Transverse colon (tissue), 3 donors: ENCODE results near the gene EDC4.

Experiments
- POLR2A ChIP-seq: fragments of 450-650 bp; IDR thresholded peaks from one replicate; pipeline ENCODE4 v1.6.1; 2016; ENCODE audit warnings: antibody characterized with exemption, mild to moderate bottlenecking, moderate library complexity
- TF ChIP-seq, protein P1 (sequence below), 5 experiments: fragments of 200-600 bp in 3 of 5; fragments of 450-650 bp in 2 of 5; sonication (generic) in 3 of 5; IDR thresholded peaks; 1 replicate in 2 of 5; 2 replicates in 3 of 5; pipeline ENCODE4 v1.5.1; 2016 to 2017; ENCODE audit warnings: antibody characterized with exemption in 5 of 5, inconsistent platforms in 3 of 5, mild to moderate bottlenecking in 2 of 5, moderate library complexity in 1 of 5

DNA sequence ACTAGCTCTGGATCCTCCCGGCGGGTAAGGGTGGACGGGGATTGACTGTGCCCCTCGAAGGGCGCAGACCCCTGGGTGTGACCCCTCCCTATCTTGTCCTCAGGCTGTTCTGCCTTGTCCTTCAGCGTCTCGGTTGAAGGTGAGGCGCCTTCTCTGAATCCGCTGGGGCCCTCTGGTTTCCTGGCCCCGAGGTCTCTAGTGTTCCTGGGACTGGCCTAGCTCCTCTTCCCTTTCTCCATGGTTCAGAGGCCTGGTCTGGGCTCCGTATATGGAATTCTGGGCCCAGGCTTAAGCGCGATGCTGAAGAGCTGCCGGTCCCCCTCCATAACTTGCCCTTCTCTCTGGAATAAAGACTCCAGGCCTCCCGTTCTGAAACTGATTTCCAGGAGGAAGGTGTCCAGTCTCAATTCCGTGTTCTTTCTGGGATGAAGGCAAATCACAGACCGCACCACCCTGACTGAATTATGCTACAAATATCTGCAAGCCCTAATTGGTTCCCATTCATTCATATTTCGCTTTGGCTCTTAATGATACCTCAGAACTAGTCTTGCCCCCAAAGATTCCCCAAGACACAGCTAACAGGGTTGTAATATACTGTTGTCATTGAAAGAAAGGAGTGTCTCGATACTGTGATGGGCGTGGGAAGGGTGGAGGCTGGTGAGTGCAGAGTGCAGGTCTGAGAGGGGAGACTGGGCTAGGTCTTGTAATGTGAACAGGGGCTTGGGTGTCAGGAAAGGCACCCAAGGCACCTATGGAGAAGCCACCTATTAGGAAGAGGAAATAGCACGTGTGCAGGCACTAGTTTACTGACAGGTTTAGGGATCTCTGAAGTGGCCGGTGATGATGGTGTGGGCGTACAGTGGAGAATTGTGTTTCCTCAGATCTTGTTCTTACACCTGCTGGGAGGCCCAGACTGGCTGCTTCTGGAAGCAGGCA is 851 bp downstream of the EDC4 start:
- TF ChIP-seq, protein P1, sequence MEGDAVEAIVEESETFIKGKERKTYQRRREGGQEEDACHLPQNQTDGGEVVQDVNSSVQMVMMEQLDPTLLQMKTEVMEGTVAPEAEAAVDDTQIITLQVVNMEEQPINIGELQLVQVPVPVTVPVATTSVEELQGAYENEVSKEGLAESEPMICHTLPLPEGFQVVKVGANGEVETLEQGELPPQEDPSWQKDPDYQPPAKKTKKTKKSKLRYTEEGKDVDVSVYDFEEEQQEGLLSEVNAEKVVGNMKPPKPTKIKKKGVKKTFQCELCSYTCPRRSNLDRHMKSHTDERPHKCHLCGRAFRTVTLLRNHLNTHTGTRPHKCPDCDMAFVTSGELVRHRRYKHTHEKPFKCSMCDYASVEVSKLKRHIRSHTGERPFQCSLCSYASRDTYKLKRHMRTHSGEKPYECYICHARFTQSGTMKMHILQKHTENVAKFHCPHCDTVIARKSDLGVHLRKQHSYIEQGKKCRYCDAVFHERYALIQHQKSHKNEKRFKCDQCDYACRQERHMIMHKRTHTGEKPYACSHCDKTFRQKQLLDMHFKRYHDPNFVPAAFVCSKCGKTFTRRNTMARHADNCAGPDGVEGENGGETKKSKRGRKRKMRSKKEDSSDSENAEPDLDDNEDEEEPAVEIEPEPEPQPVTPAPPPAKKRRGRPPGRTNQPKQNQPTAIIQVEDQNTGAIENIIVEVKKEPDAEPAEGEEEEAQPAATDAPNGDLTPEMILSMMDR (IDR thresholded peaks at IDR 0.05), result no peak
- no peak for TF ChIP-seq POLR2A
